GM12865 (cell line): ENCODE results near the gene VPS13C.

Source experiments
- DNase-seq: peaks from one replicate; pipeline ENCODE4 v3.0.0; 2010; ENCODE audit warnings: low read depth
- H3K4me3 ChIP-seq: 2 replicates; pipeline ENCODE4 v1.5.1; 2011; ENCODE audit warnings: mild to moderate bottlenecking, low read depth, low read length, control low read depth
- CTCF ChIP-seq: IDR thresholded peaks from 2 replicates; pipeline ENCODE4 v1.5.1; 2011; ENCODE audit warnings: low read length, control low read depth, low read depth, inconsistent platforms; ENCODE audit not compliant: insufficient read depth; ENCODE audit errors: missing control alignments

VPS13C gene

DNA sequence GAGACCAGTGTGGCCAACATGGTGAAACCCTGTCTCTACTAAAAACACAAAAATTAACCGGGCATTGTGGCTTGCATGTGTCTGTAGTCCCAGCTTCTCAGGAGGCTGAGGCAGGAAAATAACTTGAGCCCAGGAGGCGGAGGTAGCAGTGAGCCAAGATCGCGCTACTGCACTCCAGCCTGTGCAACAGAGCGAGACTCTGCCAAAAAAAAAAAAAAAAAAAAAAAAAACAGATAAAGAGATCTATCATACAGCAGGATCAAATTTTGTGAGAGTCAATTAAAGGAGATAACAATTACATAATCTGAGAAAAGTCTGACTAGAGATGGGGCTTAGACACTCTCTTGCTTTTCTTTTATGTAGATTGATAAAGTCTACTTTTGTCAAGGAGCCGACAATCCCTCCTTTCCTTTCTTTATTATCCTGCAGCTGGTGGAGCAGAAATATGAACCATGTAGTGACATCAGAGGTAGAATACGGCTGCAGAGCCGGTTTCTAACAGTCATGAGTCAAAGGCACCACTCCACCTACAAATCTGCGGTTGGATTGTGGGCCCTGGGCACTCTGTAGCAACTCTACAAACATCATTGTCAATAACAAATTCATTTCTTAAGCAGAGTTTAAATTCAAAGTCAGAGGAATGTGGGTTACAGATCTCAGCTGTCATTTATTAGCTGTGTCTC lies 15.5 kb upstream of the VPS13C start:
- no peak for TF ChIP-seq CTCF
- no peak for DNase-seq
- no peak overlapping the region for H3K4me3 ChIP-seq

DNA sequence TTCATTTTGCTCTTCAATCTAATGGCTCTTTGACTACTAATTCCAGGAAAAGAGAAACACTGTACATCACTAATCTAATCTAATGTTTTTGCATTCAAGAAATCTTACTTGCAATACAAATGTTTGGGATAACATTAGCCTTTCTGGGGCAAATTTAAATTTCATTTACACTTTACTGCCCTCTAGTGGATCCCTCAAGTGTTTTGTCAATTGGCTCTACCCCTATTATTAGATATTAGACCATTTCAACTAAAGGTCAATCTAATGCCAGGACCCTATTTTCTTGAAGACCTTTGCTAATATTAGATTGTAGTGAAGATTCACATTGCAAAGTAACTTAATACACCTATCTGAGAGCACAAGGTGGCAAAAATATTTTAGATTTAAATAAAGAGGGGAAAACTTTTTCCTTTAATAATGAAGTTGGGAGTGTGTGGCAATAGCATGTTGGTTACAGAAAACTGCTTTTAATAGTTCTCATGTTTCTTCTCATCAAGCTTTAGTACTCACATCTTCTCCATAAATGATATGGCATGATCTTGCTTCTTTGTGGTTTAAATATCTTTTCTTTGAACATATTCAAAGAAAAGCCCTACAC lies 11.6 kb upstream of the VPS13C start:
- DNase-seq, result peak; percentile 45
- H3K4me3 ChIP-seq, result no peak overlapping the region
- peak; percentile 50 for TF ChIP-seq CTCF

DNA sequence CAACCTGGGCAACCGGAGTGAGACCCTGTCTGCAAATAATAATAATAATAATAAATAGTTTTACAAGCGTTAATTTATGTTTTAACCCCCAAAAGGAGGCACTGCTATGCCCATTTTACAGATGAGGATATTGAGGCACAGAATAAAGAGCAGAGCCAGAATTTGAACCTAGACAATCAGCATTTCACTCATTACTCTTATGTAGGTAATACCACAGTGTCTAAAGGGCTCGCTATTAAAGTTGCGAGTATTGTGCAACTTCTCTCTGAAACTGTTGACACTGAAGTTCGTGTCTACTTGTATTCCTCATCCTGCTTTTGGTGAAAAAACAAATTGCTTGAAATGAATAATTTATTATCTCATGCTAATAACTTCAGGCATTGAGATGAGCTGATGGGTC lies 9.3 kb upstream of the VPS13C start:
- H3K4me3 ChIP-seq, result no peak overlapping the region
- DNase-seq, result no peak
- TF ChIP-seq CTCF, result no peak

GRCh38 chr15:62068810-62069167 lies 8.5 kb upstream of the VPS13C start:
- H3K4me3 ChIP-seq, result peak overlapping the region; percentile 51
- TF ChIP-seq CTCF, result no peak
- no peak for DNase-seq

DNA sequence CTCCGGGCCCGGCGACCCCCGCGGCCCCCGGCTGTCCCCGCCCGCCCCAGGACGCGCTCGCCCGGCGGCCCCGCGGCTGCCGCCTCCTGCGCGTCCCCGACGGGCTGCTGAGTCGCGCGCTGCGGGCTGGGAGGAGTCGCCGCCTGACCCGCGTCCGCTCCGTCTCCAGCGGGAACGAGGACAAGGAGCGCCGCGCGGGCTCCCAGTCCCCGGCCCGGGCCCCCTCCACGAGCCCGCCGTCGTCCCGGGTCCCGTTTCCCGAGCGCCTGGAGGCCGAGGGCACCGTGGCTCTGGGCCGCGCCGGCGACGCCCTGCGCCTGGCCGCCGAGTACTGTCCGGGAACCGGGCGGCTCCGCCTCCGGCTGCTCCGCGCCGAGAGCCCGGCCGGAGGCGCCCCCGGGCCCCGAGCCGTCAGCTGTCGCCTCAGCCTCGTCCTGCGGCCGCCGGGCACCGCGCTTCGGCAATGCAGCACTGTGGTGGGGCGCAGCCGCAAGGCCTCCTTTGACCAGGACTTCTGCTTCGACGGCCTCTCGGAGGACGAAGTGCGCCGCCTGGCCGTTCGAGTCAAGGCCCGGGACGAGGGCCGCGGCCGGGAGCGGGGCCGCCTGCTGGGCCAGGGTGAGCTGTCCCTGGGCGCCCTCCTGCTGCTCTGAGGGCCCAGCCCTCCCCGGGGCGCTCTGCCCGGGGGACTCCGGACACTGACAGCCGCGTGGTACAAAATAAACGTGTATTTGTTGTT lies 8.0 kb upstream of the VPS13C start:
- H3K4me3 ChIP-seq, result peak overlapping the region; percentile 51
- DNase-seq, result peak; percentile 42
- TF ChIP-seq CTCF, result no peak

DNA sequence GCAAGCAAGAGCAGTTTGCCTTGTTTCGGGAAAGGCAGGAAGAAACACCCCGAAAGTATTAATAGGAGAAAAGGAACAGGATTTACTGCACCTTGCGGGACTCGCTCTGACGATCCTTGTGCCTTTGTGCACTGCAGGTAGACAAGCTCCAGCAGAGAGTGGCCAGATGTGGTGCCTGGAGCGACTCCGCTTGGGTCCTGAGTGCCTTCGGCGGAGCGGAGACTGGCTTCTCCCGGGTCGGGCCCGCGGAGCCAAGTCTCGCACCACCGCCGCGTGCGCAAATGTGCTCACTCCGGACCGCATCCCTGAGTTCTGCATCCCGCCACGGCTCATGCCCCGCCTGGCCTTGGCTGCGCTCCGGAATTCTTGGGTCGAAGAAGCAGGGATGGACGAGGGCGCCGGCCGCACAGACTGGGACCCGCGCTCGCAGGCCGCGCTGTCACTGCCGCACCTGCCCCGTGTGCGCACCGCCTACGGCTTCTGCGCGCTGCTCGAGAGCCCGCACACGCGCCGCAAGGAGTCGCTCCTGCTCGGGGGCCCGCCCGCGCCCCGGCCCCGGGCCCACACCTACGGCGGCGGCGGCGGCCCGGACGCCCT lies 7.3 kb upstream of the VPS13C start:
- TF ChIP-seq CTCF, result no peak
- peak overlapping the region; percentile 33 for H3K4me3 ChIP-seq
- no peak for DNase-seq
